HG03565 (cell line): ENCODE results near the gene SDK1.

Experiments used
- ATAC-seq: cut with Tn5 transposase; IDR thresholded peaks from one replicate; pipeline ENCODE4 v1.9.1; 2021; ENCODE audit warnings: mild to moderate bottlenecking, moderate library complexity; ENCODE audit not compliant: unreplicated experiment

SDK1 gene

DNA sequence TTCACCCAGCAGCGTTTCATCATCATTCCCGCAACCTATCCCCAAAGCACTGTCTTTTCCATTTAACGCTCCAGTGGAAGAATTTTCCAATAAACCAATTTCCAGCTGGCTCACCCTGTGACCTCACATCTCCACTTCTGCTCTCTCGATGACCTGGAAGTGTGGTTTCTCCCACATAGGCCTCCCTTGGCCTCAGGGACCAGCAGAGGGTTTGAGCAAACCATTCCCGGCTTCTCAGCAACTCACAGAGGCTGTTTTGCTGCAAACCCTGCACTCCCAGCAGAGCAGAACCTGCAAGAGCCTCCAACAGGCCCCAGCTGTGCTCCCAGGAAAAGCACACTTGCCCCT is 858.1 kb downstream of the SDK1 start:
- no peak for ATAC-seq

- ATAC-seq, result no peak
Measured at GRCh38 chr7:4159761-4160554, 858.9 kb downstream of the SDK1 start.

DNA sequence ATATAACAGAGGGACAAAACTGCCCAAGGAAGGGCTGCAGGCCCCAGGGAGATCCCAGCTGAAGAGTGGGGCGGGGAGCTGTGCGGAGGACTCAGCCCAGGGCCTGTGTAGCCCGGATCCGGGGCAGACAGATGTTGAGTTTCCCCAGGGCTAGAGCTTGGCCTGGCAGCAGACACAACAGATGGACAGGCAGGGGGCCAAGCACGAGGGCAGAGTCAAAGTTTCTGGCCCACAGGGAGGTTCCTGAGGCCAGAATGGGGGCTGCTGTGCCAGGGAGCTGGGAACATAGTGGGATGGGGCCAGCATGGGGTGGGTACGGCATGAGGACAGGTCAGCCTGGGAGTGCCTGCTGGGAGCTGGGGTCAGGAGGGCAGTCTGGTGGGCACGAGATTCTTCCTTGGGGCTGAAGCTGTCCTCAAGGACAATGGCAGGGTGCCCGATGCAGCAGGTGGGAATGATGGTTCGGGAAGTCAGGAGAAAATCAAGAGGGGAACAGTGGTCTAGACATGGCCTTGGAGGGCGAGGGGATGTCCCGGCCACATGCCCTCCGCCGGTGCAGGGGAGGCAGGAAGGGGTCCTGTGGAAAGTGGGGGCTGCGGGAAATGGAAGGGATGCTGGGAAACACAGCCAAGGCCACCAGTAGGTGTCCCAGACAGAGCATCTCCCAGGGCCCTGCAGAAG is 862.0 kb downstream of the SDK1 start:
- no peak for ATAC-seq

DNA sequence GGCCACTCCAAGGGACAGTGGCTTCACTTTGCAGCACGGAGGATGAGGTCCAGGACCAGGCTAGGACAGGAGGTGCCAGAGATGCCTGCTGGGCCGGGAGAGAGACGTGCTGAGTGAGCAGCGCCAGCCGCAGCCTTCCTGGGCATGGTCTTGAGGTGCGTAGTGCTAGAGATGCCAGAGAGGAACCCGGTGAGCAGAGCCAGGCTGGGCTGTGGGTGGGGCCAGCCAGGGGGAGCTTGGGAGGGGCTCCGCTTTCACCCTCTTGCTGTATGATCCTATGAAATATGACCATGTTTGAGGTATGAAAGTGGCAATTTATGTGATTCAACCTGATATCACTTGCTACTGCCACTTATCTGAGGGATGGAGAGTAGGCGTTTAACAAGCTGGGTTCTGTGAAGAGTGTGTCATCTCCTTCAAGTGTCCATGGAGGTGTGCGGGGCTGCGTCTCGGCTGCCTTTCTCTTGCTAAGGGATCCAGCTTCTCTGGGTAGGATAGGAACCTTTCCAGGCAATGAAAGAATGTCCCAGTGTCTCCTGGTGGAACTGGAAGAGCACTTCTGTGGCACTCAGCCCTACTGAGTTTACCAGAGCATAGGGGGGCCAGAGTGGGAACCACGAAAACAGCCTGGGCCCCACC is 862.6 kb downstream of the SDK1 start:
- ATAC-seq, result no peak

GRCh38 chr7:4164556-4164955 is 863.5 kb downstream of the SDK1 start:
- no peak for ATAC-seq

DNA sequence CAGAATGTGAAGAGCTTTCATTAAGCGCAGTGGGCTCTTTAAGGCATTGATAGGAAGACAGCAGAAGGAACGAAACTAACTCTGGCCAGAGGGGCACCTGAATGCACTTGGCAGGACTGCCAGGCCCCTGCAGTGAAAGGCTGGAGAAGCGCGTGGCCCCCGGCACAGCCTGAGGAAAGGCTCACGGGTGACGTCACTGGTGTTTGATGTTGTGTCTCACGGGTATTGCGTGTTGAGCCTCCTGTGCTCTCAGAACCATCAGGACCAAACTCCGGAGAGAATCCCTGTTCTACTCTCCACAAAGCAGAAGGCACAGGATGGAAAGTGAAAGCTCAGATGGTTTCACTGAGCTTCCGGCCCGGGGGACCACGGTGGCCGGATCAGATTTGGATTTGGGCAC is 865.3 kb downstream of the SDK1 start:
- no peak for ATAC-seq

DNA sequence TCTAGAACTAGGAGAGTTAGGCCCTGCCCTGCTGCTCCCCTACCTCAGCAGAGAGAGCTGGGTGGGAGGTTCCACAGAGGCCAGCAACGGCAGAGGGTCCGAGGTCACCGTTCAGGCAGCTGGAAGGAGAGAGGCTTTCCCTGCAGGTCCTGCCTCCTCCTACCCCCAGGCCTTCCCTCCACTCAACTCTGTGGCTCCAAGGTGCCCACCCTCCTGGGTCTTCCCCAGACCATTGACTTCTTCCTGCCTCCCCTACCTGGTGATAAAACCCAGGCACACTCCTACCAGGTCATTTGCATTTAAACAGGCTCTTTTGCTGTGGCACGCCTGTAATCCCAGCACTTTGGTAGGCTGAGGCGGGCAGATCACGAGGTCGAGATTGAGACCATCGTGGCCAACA is 865.8 kb downstream of the SDK1 start:
- ATAC-seq, result no peak

DNA sequence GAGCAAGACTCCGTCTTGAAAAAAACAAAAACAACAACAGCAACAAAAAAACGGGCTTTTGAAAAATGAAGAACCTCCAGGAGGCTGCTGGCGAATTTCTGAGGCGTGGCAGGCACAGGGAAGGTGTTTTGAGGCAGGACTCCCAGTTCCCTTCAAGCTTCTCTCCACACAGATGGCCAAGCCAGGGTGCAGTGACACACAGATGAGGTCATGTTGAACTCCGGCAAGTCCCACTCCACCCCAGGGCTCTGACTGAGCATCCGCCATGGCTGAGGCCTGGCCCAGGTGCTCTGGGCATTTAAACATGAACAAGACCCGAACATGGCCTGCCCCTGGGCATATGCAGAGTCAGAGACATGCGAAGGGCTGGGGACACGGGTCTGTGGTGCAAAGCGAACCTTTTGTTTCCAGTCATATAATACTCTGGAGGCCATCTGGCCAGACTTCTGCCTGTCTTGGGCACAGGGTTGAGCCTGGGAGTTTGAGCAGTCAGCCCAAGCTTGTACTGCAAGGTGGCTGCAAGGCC is 866.4 kb downstream of the SDK1 start:
- no peak for ATAC-seq

GRCh38 chr7:4168041-4168440 is 867.0 kb downstream of the SDK1 start:
- no peak for ATAC-seq

DNA sequence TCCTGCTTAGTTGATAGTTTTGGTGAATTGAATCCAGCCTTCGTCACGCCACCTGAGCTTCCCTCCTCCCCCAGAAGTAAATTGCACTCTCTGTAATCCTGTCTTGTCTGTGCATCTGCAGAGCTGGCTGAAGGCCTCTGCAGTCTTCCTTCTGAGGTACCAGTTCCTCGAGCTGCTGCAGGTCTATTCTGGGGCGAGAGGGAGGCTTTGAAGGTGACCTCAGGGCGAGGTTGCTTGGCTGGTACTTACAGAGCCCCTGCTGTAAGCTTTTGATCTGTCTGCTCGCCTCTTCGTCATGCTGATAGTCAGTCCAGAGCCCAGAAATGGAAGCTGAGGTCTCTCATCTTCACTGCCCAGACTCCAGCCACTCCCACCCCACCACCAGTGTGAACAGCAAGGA is 867.5 kb downstream of the SDK1 start:
- ATAC-seq, result no peak

- ATAC-seq, result no peak
Measured at GRCh38 chr7:4169455-4169854, 868.4 kb downstream of the SDK1 start.

DNA sequence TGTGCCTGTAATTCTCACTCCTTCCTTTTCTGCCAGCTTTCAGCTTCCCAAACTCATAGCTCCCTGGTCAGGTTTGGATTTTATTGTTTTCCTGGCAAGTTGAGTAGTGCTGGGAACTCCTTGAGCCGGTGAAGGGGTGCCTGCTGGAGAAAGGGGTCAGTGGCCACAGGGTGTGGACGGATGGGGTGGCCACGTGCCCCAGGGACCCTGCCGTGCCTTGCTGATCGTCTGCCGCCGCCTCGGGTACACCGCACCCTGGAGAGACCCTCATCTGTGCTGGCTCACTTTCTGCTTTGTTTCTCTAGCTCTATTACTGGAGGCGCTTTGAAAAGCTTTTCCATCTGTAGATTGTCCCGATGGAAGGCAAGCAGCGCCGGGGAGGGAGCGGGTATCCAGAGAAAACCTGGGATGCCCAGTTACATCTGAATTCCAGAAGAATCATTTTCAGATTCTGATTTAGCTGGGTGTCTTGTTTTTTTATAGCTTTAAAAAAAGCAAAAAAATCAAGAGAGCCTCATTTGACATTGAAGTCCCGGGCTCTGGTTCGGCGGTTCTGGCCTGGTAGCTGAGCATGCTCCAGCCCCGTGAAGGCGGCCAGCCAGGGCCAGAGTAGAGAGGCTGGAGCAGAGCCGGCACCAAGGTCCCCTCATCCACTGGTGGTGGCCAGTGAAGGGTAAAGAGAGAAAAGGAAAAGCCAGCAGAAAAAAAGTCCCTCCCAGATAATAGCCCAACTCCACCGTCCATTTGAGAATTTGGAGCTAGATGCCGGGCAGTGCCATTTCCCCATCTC is 870.1 kb downstream of the SDK1 start:
- no peak for ATAC-seq

DNA sequence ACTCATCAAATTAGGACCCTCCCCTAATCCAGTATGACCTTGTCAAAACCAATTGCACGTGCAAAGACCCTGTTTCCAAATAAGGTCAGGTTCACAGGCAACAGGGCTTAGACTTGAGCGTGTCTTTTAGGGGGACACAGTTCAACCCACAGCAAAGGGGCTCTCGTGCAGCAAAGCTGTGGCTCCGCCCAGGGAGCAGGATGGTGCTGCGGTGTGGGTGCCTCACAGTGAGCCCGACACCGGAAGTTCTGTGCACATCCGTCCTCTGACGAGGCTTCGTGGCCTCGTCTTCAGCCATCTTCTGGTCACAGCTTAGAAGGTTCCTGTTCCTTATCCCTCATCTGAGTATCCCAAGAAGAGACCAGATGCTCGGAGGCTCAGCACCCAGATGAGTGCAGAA is 871.8 kb downstream of the SDK1 start:
- no peak for ATAC-seq

- ATAC-seq, result no peak
Measured at GRCh38 chr7:4173615-4174014, 872.6 kb downstream of the SDK1 start.

DNA sequence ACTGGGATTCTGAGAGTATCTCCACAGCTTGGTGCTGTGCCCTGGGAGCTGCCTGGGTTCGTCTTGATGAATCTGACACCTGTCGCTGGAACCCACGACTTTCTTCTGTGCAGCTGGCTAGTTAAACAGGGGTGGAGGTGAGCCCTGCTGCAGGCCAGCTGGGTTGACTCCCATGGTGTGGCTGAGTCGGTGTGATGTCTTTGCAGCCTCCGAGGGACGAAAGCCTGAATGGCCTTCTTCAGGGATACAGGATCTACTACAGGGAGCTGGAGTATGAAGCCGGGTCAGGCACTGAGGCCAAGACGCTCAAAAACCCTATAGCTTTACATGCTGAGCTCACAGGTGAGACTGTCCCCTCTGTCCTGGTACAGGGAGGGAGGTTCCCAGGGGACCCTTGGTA is 873.0 kb downstream of the SDK1 start:
- no peak for ATAC-seq

DNA sequence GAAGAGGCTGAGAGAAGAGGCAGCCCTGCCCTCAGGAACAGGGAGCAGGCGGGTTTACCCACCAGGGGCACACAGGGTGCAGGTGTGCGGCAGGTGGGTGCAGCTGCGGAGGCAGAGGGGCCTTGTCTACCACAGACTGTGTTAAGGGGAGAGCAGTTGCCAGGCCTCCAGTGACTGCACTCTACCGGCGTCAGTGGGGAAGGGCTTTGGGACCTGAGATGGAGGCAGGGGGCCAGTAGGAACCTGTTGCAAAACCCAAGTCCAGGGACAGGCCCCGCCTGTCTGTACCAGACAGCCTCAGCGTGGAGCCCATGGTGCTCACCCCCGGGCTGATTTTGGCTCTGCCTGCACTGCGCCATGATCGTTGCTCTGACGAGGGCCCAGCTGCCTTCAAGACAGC is 873.4 kb downstream of the SDK1 start:
- no peak for ATAC-seq

DNA sequence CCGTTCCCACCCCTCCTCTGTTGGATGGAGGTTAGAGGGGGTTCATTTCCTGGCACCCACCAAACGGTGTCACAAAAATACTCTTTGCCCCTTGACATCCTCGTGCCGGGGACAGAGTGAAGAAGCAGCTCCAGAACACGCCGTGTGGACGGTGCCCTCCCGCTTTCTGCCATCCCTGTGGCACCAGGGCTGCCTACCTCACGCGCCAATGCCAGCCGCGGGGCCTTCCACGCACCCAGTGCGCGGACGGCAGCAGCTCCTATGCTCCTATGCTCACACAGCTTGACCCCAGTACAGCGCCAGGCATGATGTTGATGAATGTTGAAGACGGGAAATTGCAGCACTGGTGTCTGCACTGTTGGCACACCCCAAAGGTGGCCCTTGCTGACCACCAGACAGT is 873.8 kb downstream of the SDK1 start:
- no peak for ATAC-seq

- ATAC-seq, result no peak
Measured at GRCh38 chr7:4175346-4175973, 874.4 kb downstream of the SDK1 start.

GRCh38 chr7:4177001-4177400 is 875.9 kb downstream of the SDK1 start:
- no peak for ATAC-seq

DNA sequence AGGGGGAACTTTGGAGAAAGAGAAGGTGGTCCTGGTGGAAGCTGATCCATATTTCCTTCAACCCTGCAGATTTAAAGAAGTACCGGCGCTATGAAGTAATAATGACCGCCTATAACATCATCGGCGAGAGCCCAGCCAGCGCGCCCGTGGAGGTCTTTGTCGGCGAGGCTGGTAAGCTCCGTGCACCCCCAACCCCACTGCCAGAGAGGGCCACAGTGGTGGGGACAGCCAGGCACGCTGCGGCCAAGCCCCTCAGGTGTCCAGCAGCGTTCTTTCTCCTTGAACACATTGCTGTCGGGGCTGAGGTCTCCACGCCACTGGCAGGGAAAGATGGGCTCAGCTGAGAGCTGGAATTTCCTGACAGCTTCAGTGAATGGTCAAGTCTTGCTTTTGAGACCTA is 877.4 kb downstream of the SDK1 start:
- ATAC-seq, result no peak
